ENCODE data around the gene PAXX. TPM values are rescaled to one million over a fixed set of nuclear protein-coding genes. Genes with fewer than 3 reads are reported as not detected.

PAXX gene
- total and polyA plus RNA-seq, 2 donors (not counting 1 experiment from before 2014, with no cell fraction given) = 74.8 to 167 TPM

DNA sequence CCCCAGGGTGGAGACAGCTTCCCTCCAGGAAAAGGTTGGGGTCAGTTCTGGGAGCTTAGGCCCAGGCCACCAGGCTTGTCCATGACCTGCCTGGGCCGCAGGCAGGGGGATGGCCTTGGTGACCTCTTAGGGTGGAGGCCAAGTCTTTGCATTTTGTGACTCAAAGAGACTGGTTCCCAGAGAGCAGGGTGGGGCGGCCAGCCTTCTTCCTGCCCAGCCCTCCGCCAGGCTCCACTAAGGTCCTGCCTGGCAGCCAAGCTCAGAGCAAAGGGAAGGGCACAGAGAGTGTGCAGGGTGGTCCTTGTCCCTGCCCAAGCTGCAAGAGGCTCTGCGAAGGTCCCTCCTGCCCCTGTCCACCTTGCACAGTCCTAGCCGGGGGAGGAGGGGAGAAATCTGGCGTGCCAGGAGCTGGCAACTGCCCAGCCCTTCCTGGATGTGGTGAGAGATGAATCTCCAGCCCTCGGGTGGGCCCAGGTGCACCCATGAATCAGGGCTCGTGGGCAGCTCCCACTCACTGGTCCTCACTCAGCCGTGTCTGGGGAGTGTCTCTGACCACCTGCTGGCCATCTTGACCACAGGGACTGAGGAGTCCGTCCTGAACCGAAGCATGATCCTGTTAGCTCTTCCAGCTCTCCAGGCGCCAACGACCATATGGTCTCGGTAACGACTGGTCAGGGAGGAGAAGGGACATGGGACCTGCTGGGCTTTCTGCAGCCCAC lies 17.2 kb upstream of the PAXX start:
- TF ChIP-seq EZH2 (IDR thresholded peaks at IDR 0.05; ENCODE audit: borderline replicate concordance, insufficient read depth, low read depth, low read length, poor library complexity, severe bottlenecking) = no peak
- TF ChIP-seq, protein P1, sequence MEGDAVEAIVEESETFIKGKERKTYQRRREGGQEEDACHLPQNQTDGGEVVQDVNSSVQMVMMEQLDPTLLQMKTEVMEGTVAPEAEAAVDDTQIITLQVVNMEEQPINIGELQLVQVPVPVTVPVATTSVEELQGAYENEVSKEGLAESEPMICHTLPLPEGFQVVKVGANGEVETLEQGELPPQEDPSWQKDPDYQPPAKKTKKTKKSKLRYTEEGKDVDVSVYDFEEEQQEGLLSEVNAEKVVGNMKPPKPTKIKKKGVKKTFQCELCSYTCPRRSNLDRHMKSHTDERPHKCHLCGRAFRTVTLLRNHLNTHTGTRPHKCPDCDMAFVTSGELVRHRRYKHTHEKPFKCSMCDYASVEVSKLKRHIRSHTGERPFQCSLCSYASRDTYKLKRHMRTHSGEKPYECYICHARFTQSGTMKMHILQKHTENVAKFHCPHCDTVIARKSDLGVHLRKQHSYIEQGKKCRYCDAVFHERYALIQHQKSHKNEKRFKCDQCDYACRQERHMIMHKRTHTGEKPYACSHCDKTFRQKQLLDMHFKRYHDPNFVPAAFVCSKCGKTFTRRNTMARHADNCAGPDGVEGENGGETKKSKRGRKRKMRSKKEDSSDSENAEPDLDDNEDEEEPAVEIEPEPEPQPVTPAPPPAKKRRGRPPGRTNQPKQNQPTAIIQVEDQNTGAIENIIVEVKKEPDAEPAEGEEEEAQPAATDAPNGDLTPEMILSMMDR (IDR thresholded peaks at IDR 0.05) = no peak
- no peaks in the 10 kb centered on the region for H4K20me1 ChIP-seq (ENCODE audit: control insufficient read depth, insufficient read depth, low read length, poor library complexity, severe bottlenecking)
- ChIA-PET POLR2A (interaction anchor here (0.9 kb wide), 1 partner anchor 25 kb away, joined by 3 read pairs; no protein-coding TSS in a partner anchor), CTCF (interaction anchor here (1.0 kb wide), 1 partner anchor 54 kb away, joined by 3 read pairs; no protein-coding TSS in a partner anchor)
- H3K4me3 ChIP-seq (ENCODE audit: control extremely low read depth in 1 of 5, extremely low read depth in 1 of 5, insufficient read depth in 1 of 5, low read depth in 2 of 5, low read length in 4 of 5) = no peak overlapping the region
- no peaks in the 10 kb centered on the region for H3K79me2 ChIP-seq (ENCODE audit: control insufficient read depth, insufficient read depth, low read length)
- H3K4me1 ChIP-seq (ENCODE audit: control insufficient read depth in 2 of 2, insufficient read depth in 2 of 2, low read length in 2 of 2) = peaks cover 3 to 5% of the 10 kb centered on the region in 2 donors
- DNase-seq (no peak), ATAC-seq (ENCODE audit: low read depth) (no peak)
- H3K36me3 ChIP-seq (replicated peaks in 1 of 2; ENCODE audit: control extremely low read depth in 1 of 2, control insufficient read depth in 1 of 2, extremely low read depth in 1 of 2, insufficient read depth in 2 of 2, low read length in 1 of 2) = no peaks in the 10 kb centered on the region
- H2AFZ ChIP-seq (ENCODE audit: insufficient read depth, low read depth, low read length, poor library complexity, severe bottlenecking) = no peak overlapping the region
- peaks cover 5% of the 10 kb centered on the region for H3K4me1 Mint-ChIP-seq
- no peak overlapping the region for H3K27ac Mint-ChIP-seq
- peaks cover 0 to 36% (median 6%) of the 10 kb centered on the region in 4 experiments for H3K27me3 ChIP-seq (replicated peaks in 1 of 4; ENCODE audit: control extremely low read depth in 1 of 4, control insufficient read depth in 3 of 4, insufficient read depth in 4 of 4, low read length in 3 of 4)
- H3K27ac ChIP-seq (ENCODE audit: low read length in 2 of 2) = no peak overlapping the region
- H3K9ac ChIP-seq (ENCODE audit: low read length) = no peak overlapping the region
- intact Hi-C loops (cut with micrococcal nuclease) = no loop called here
- 58% methylated on average over 15 of the region's 15 CpGs for WGBS (ENCODE audit: insufficient coverage)
- H3K27me3 Mint-ChIP-seq = peaks cover 6% of the 10 kb centered on the region
- H3K9me3 Mint-ChIP-seq (ENCODE audit: insufficient read depth) = no peaks in the 10 kb centered on the region
- H3K9me3 ChIP-seq (ENCODE audit: control extremely low read depth in 1 of 3, control insufficient read depth in 2 of 3, insufficient read depth in 1 of 3, low read length in 2 of 3) = peaks cover 0 to 13% (median 0%) of the 10 kb centered on the region in 3 donors
- no peak overlapping the region for H3K4me3 Mint-ChIP-seq
- no peak overlapping the region for H3K4me2 ChIP-seq (replicated peaks; ENCODE audit: low read depth, low read length, poor library complexity, severe bottlenecking)

DNA sequence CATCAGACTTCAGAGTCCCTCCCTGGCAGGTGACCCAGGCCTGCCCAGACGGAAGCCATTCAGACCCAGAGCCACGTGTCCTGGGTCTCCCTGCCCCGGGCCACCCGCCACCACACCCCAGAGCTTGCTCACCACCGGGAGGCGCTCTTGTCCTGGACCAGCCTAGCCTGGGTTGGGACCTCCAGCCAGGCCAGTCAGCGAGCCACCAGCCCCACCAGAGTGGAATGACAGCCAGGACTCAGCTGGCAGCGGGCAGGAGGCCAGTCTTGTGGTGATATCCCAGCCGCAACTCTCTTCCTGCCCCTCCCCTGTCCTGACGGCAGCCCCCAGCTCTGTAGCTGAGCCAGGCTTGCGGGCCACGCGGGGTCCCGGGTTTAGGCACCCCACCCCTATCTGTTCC lies 16.6 kb upstream of the PAXX start:
- Mint-ChIP-seq H3K9me3 (ENCODE audit: insufficient read depth) (no peaks in the 10 kb centered on the region), H3K27ac (no peak overlapping the region), H3K4me1 (peaks cover 5% of the 10 kb centered on the region), H3K4me3 (no peak overlapping the region), H3K27me3 (peaks cover 9% of the 10 kb centered on the region)
- Histone ChIP-seq H3K4me1 (ENCODE audit: control insufficient read depth in 2 of 2, insufficient read depth in 2 of 2, low read length in 2 of 2) (peaks cover 3 to 5% of the 10 kb centered on the region in 2 donors), H2AFZ (ENCODE audit: insufficient read depth, low read depth, low read length, poor library complexity, severe bottlenecking) (no peak overlapping the region), H3K79me2 (ENCODE audit: control insufficient read depth, insufficient read depth, low read length) (no peaks in the 10 kb centered on the region), H3K4me3 (ENCODE audit: control extremely low read depth in 1 of 5, extremely low read depth in 1 of 5, insufficient read depth in 1 of 5, low read depth in 2 of 5, low read length in 4 of 5) (no peak overlapping the region), H3K9ac (ENCODE audit: low read length) (no peak overlapping the region), H3K36me3 (replicated peaks in 1 of 2; ENCODE audit: control extremely low read depth in 1 of 2, control insufficient read depth in 1 of 2, extremely low read depth in 1 of 2, insufficient read depth in 2 of 2, low read length in 1 of 2) (no peaks in the 10 kb centered on the region), H3K9me3 (ENCODE audit: control extremely low read depth in 1 of 3, control insufficient read depth in 2 of 3, insufficient read depth in 1 of 3, low read length in 2 of 3) (peaks cover 0 to 13% (median 0%) of the 10 kb centered on the region in 3 donors), H3K27ac (ENCODE audit: low read length in 2 of 2) (no peak overlapping the region), H3K27me3 (replicated peaks in 1 of 4; ENCODE audit: control extremely low read depth in 1 of 4, control insufficient read depth in 3 of 4, insufficient read depth in 4 of 4, low read length in 3 of 4) (peaks cover 0 to 39% (median 6%) of the 10 kb centered on the region in 4 experiments), H3K4me2 (replicated peaks; ENCODE audit: low read depth, low read length, poor library complexity, severe bottlenecking) (no peak overlapping the region), H4K20me1 (ENCODE audit: control insufficient read depth, insufficient read depth, low read length, poor library complexity, severe bottlenecking) (no peaks in the 10 kb centered on the region)
- POLR2A ChIA-PET = interaction anchor here (0.9 kb wide), 1 partner anchor 25 kb away, joined by 3 read pairs; no protein-coding TSS in a partner anchor
- WGBS (ENCODE audit: insufficient coverage) = 11% methylated on average over 14 of the region's 14 CpGs
- CTCF ChIA-PET = interaction anchor here (0.9 to 1.4 kb wide), 4 partner anchors 54 to 71 kb away, joined by 3 read pairs; partner anchors contain the start of gene NPDC1
- DNase-seq (no peak), ATAC-seq (ENCODE audit: low read depth) (no peak)
- TF ChIP-seq, protein P1 (IDR thresholded peaks at IDR 0.05) = no peak
- TF ChIP-seq EZH2 (IDR thresholded peaks at IDR 0.05; ENCODE audit: borderline replicate concordance, insufficient read depth, low read depth, low read length, poor library complexity, severe bottlenecking) = no peak
- intact Hi-C loops (cut with micrococcal nuclease) = no loop called here
